IMR-90 (cell line): ENCODE data around the gene OSBP2. TPM values are rescaled to one million over a fixed set of nuclear protein-coding genes. Genes with fewer than 3 reads are reported as not detected.

Experiments used
- ATAC-seq: fragments of 200-7000 bp; cut with Tn5 transposase; 2 replicates; pipeline ENCODE4 v1.9.1; 2020; ENCODE audit warnings: low read depth, mild to moderate bottlenecking, moderate library complexity
- BruUV-seq: library from RNA; stranded (reverse); fragments of 400-500 nt; replicated peaks from 2 replicates; lab custom pipeline; 2021; lab: Mats Ljungman, UMichigan
- CTCF ChIA-PET: fragments of 300-600 bp; formaldehyde crosslinking; extraction: SDS; loops from one replicate; lab custom pipeline; 2021; ENCODE audit warnings: antibody characterized with exemption; lab: Yijun Ruan, JAX
- POLR2A ChIA-PET: fragments of 300-600 bp; sonication (Branson Sonifier 250); formaldehyde crosslinking; loops from one replicate; lab custom pipeline; 2022; ENCODE audit warnings: antibody characterized with exemption; ENCODE audit not compliant: unreplicated experiment; lab: Charles Lee
- DNase-seq: peaks from one replicate; pipeline ENCODE4 v3.0.0; 2013
- H2AFZ ChIP-seq: replicated peaks from 2 replicates; pipeline ENCODE3; 2013; ENCODE audit warnings: low read length, mild to moderate bottlenecking; ENCODE audit not compliant: poor library complexity
- H2AK5ac ChIP-seq: 2 replicates; pipeline ENCODE4 v1.6.1; 2013; ENCODE audit warnings: low read depth, low read length, inconsistent platforms
- H2AK9ac ChIP-seq: replicated peaks from 2 replicates; pipeline ENCODE3; 2013; ENCODE audit warnings: mild to moderate bottlenecking, low read depth, low read length, moderate library complexity; ENCODE audit not compliant: poor library complexity
- H2BK120ac ChIP-seq: 2 replicates; pipeline ENCODE4 v1.6.1; 2013; ENCODE audit warnings: low read depth, low read length, inconsistent platforms
- H2BK15ac ChIP-seq: 3 replicates; pipeline ENCODE4 v1.6.1; 2013; ENCODE audit warnings: low read depth, low read length, inconsistent platforms
- H2BK20ac ChIP-seq: 2 replicates; pipeline ENCODE4 v1.6.1; 2013; ENCODE audit warnings: low read depth, mild to moderate bottlenecking, inconsistent platforms, low read length, moderate library complexity
- H2BK5ac ChIP-seq: 2 replicates; pipeline ENCODE4 v1.6.1; 2013; ENCODE audit warnings: mild to moderate bottlenecking, low read depth, low read length, inconsistent platforms; ENCODE audit not compliant: poor library complexity, severe bottlenecking
- H3K14ac ChIP-seq: replicated peaks from 2 replicates; pipeline ENCODE4 v1.6.1; 2013; ENCODE audit warnings: low read depth, low read length, inconsistent platforms
- H3K18ac ChIP-seq: 2 replicates; pipeline ENCODE4 v1.6.1; 2013; ENCODE audit warnings: low read depth, low read length, control low read depth
- H3K23ac ChIP-seq: 2 replicates; pipeline ENCODE4 v1.6.1; 2013; ENCODE audit warnings: low read depth, low read length, inconsistent platforms
- H3K27ac ChIP-seq: 2 replicates; pipeline ENCODE4 v1.5.1; 2013; ENCODE audit warnings: mild to moderate bottlenecking, control low read depth, low read length; ENCODE audit not compliant: insufficient read depth
- H3K27me3 ChIP-seq: 2 replicates; pipeline ENCODE4 v1.6.1; 2013; ENCODE audit warnings: low read length; ENCODE audit not compliant: control insufficient read depth, insufficient read depth
- H3K36me3 ChIP-seq: 2 replicates; pipeline ENCODE4 v1.6.1; 2013; ENCODE audit warnings: low read length, mixed read lengths; ENCODE audit not compliant: control insufficient read depth, insufficient read depth
- H3K4ac ChIP-seq: 2 replicates; pipeline ENCODE4 v1.6.1; 2013; ENCODE audit warnings: low read depth, low read length, inconsistent platforms
- H3K4me1 ChIP-seq: 2 replicates; pipeline ENCODE4 v1.6.1; 2013; ENCODE audit warnings: low read length, mixed read lengths; ENCODE audit not compliant: control insufficient read depth, insufficient read depth
- H3K4me2 ChIP-seq: 2 replicates; pipeline ENCODE4 v1.6.1; 2013; ENCODE audit warnings: low read depth, mild to moderate bottlenecking, control low read depth, low read length, moderate library complexity
- H3K4me3 ChIP-seq: 2 replicates; pipeline ENCODE4 v1.5.1; 2013; ENCODE audit warnings: low read depth, mild to moderate bottlenecking, control low read depth, low read length, moderate library complexity; ENCODE audit not compliant: insufficient read depth
- H3K56ac ChIP-seq: 2 replicates; pipeline ENCODE4 v1.6.1; 2013; ENCODE audit warnings: low read length, inconsistent platforms; ENCODE audit not compliant: insufficient read depth; ENCODE audit errors: extremely low read depth
- H3K79me1 ChIP-seq, 2 experiments: 2 replicates each; pipeline ENCODE4 v1.6.1; 2013; ENCODE audit warnings: low read length in 2 of 2, inconsistent platforms in 1 of 2, low read depth in 1 of 2
- H3K9ac ChIP-seq: 2 replicates; pipeline ENCODE4 v1.6.1; 2013; ENCODE audit warnings: low read depth, low read length, control low read depth
- H3K9me1 ChIP-seq: 2 replicates; pipeline ENCODE4 v1.6.1; 2013; ENCODE audit warnings: low read length, inconsistent platforms; ENCODE audit not compliant: insufficient read depth
- H3K9me3 ChIP-seq: 2 replicates; pipeline ENCODE4 v1.6.1; 2013; ENCODE audit warnings: low read length; ENCODE audit not compliant: control insufficient read depth, insufficient read depth
- H4K20me1 ChIP-seq: 2 replicates; pipeline ENCODE4 v1.6.1; 2013; ENCODE audit warnings: low read length, inconsistent platforms; ENCODE audit not compliant: insufficient read depth
- H4K5ac ChIP-seq: 2 replicates; pipeline ENCODE4 v1.6.1; 2013; ENCODE audit warnings: mild to moderate bottlenecking, low read depth, low read length, control low read depth
- H4K8ac ChIP-seq, 2 experiments: 2 replicates each; pipeline ENCODE4 v1.6.1; 2013; ENCODE audit warnings: low read depth in 2 of 2, low read length in 2 of 2, control low read depth in 1 of 2, inconsistent platforms in 1 of 2
- H4K91ac ChIP-seq: 2 replicates; pipeline ENCODE4 v1.6.1; 2013; ENCODE audit warnings: low read depth, low read length, inconsistent platforms; ENCODE audit not compliant: insufficient read depth
- BHLHE40 ChIP-seq: fragments of 150-350 bp; IDR thresholded peaks from 2 replicates; pipeline ENCODE4 v1.6.1; 2016; ENCODE audit warnings: mild to moderate bottlenecking, low read depth, low read length
- CEBPB ChIP-seq: IDR thresholded peaks from 2 replicates; pipeline ENCODE4 v1.6.1; 2012; ENCODE audit warnings: low read depth, low read length, improper control_type of control experiment
- CHD1 ChIP-seq: IDR thresholded peaks from 2 replicates; pipeline ENCODE4 v1.6.1; 2012; ENCODE audit warnings: low read depth, low read length, improper control_type of control experiment
- CTCF ChIP-seq: conservative IDR thresholded peaks from 2 replicates; pipeline ENCODE4 v1.5.1; 2012; ENCODE audit warnings: mild to moderate bottlenecking, low read depth, low read length, improper control_type of control experiment
- FOS ChIP-seq: fragments of 150-350 bp; IDR thresholded peaks from 2 replicates; pipeline ENCODE4 v1.6.1; 2016; ENCODE audit warnings: low read depth, low read length
- MAFK ChIP-seq: IDR thresholded peaks from 2 replicates; pipeline ENCODE4 v1.6.1; 2012; ENCODE audit warnings: low read depth, low read length, improper control_type of control experiment
- MAZ ChIP-seq: IDR thresholded peaks from 2 replicates; pipeline ENCODE4 v1.6.1; 2012; ENCODE audit warnings: low read depth, mild to moderate bottlenecking, low read length, improper control_type of control experiment, moderate library complexity, borderline replicate concordance
- POLR2A ChIP-seq: IDR thresholded peaks from 2 replicates; pipeline ENCODE4 v1.6.1; 2012; ENCODE audit warnings: mild to moderate bottlenecking, low read depth, low read length
- RAD21 ChIP-seq: IDR thresholded peaks from 2 replicates; pipeline ENCODE4 v1.6.1; 2012; ENCODE audit warnings: low read length, improper control_type of control experiment
- RCOR1 ChIP-seq: IDR thresholded peaks from 2 replicates; pipeline ENCODE4 v1.6.1; 2012; ENCODE audit warnings: mild to moderate bottlenecking, low read length, improper control_type of control experiment; ENCODE audit not compliant: insufficient replicate concordance
- RFX5 ChIP-seq: IDR thresholded peaks from 2 replicates; pipeline ENCODE4 v1.8.0; 2012; ENCODE audit warnings: low read depth, mild to moderate bottlenecking, low read length, moderate library complexity
- SMC3 ChIP-seq: fragments of 150-350 bp; IDR thresholded peaks from 2 replicates; pipeline ENCODE4 v1.6.1; 2016; ENCODE audit warnings: low read depth, mild to moderate bottlenecking, antibody characterized with exemption, low read length, moderate library complexity
- USF2 ChIP-seq: fragments of 150-350 bp; IDR thresholded peaks from 2 replicates; pipeline ENCODE4 v1.6.1; 2017; ENCODE audit warnings: mild to moderate bottlenecking, antibody characterized with exemption, low read length, low read depth
- WGBS, 2 experiments: methylation state at CpG; one replicate each; pipeline versions ENCODE4 v1.1.5 to v1.1.7; 2013; ENCODE audit warnings: missing lambda C conversion rate in 2 of 2; ENCODE audit not compliant: insufficient read length in 1 of 2; ENCODE audit errors: extremely low coverage in 2 of 2; 5-methylcytosine and 5-hydroxymethylcytosine counted together
- dilution Hi-C: fragments of 300-500 bp; cut with HindIII; formaldehyde crosslinking; loops from one replicate; pipeline ENCODE4 v1.14.3; 2018; ENCODE audit warnings: low sequenced_read_pairs; ENCODE audit not compliant: unreplicated experiment
- in situ Hi-C: fragments of 300-500 bp; cut with MboI; formaldehyde crosslinking; loops from 3 replicates; pipeline ENCODE4 v1.14.3; 2019; ENCODE audit warnings: low sequenced_read_pairs, inconsistent platforms, mixed read lengths
- intact Hi-C: fragments of 100-400 bp; cut with micrococcal nuclease; formaldehyde crosslinking; loops from 2 replicates; pipeline ENCODE4 v1.10.0; 2022
- polyA plus RNA-seq, 3 experiments: library from polyadenylated mRNA; depleted of rRNA; stranded (reverse); fragments of >200 nt; gene quantifications; 2 replicates each; pipeline ENCODE4 v1.2.3, GENCODE V29; 2012; ENCODE audit warnings: low replicate concordance in 1 of 3
- total RNA-seq: library from RNA; depleted of rRNA; stranded (reverse); fragments of >200 nt; gene quantifications from 2 replicates; pipeline ENCODE4 v1.2.3, GENCODE V29; 2012

OSBP2 gene
- total and polyA plus RNA-seq, 2 of the 4 experiments (the other 2 are of a cell fraction) = 1.8 to 2.2 TPM

GRCh38 chr22:30773919-30774318 lies 79.2 kb downstream of the OSBP2 start:
- intact Hi-C loops = no loop called here
- 80% methylated on average over 1 of the region's 5 CpGs; no CpG with 5 or more reads in 1 of the 2 experiments for WGBS, 2 experiments

More at GRCh38 chr22:30773919-30774318, 79.2 kb downstream of the OSBP2 start:
- Histone ChIP-seq H3K18ac (no peak overlapping the region), H3K4ac (no peak overlapping the region), H2BK15ac (no peak overlapping the region), H3K27me3 (no peaks in the 10 kb centered on the region), H3K27ac (no peak overlapping the region), H3K23ac (no peak overlapping the region), H4K91ac (no peak overlapping the region), H3K4me2 (no peak overlapping the region), H4K8ac (no peak overlapping the region), H3K9me3 (no peaks in the 10 kb centered on the region), H4K20me1 (no peaks in the 10 kb centered on the region), H2BK5ac (no peak overlapping the region), H3K4me1 (no peaks in the 10 kb centered on the region), H2BK20ac (no peak overlapping the region), H3K79me1 (no peaks in the 10 kb centered on the region), H2AFZ (no peak overlapping the region), H2BK120ac (no peak overlapping the region), H3K14ac (no peak overlapping the region), H4K5ac (no peak overlapping the region), H3K4me3 (no peak overlapping the region), H2AK9ac (no peak overlapping the region), H3K9ac (no peak overlapping the region), H2AK5ac (no peak overlapping the region), H3K36me3 (no peaks in the 10 kb centered on the region), H3K56ac (no peak overlapping the region), H3K9me1 (peaks cover 3% of the 10 kb centered on the region; the same call in 1 of the 2 replicates)
- ATAC-seq (no peak), DNase-seq (no peak)
- in situ Hi-C loops = no loop called here
- BruUV-seq = no TSS peak
- TF ChIP-seq CHD1 (no peak), USF2 (no peak), POLR2A (no peak), MAZ (no peak), CTCF (no peak), CEBPB (no peak), SMC3 (no peak), FOS (no peak), MAFK (no peak), RCOR1 (no peak), BHLHE40 (no peak), RFX5 (no peak), RAD21 (no peak)
- POLR2A ChIA-PET = no interaction called here
- dilution Hi-C loops = no loop called here
- CTCF ChIA-PET = interaction anchor here (0.9 kb wide), 1 partner anchor 29 kb away, joined by 3 read pairs; no protein-coding TSS in a partner anchor
